ENCODE measurements around the gene PDE1A. TPM values are rescaled to one million over a fixed set of nuclear protein-coding genes. Genes with fewer than 3 reads are reported as not detected.

PDE1A gene
- total and polyA plus RNA-seq, 7 donors, result 0.92 to 4.2 (median 1.8) TPM

DNA sequence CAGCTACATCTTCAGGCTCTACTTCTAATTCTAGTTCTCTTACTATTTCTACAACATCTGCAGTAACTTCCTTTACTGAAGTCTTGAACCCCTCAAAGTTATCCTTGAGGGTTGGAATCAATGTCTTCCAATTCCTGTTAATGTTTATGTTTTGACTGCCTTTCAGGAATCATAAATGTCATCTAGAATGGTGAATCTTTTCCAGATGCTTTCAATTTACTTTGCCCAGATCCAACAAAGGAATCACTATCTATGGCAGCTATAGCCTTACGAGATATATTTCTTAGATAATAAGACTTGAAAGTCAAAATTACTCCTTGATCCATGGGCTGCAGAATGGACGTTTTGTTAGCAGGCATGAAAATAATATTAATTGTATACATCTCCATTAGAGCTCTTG lies 123.9 kb downstream of the PDE1A start:
- Histone ChIP-seq H3K4me1 (no peaks in the 10 kb centered on the region), H3K27ac (no peak overlapping the region), H3K36me3 (ENCODE audit: insufficient read depth in 1 of 2, low read depth in 1 of 2) (no peaks in the 10 kb centered on the region), H3K4me3 (no peak overlapping the region), H3K9me3 (no peaks in the 10 kb centered on the region), H3K27me3 (ENCODE audit: insufficient read depth in 3 of 3, low read length in 2 of 3) (no peaks in the 10 kb centered on the region)
- no peak for DNase-seq
- WGBS, 3 donors, result 65 to 77% (median 72%) methylated on average over 2 of the region's 2 CpGs
- no peak for ATAC-seq
- TF ChIP-seq, protein P1, sequence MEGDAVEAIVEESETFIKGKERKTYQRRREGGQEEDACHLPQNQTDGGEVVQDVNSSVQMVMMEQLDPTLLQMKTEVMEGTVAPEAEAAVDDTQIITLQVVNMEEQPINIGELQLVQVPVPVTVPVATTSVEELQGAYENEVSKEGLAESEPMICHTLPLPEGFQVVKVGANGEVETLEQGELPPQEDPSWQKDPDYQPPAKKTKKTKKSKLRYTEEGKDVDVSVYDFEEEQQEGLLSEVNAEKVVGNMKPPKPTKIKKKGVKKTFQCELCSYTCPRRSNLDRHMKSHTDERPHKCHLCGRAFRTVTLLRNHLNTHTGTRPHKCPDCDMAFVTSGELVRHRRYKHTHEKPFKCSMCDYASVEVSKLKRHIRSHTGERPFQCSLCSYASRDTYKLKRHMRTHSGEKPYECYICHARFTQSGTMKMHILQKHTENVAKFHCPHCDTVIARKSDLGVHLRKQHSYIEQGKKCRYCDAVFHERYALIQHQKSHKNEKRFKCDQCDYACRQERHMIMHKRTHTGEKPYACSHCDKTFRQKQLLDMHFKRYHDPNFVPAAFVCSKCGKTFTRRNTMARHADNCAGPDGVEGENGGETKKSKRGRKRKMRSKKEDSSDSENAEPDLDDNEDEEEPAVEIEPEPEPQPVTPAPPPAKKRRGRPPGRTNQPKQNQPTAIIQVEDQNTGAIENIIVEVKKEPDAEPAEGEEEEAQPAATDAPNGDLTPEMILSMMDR (IDR thresholded peaks at IDR 0.05), result no peak
- intact Hi-C loops (cut with DNase I), result no loop called here

DNA sequence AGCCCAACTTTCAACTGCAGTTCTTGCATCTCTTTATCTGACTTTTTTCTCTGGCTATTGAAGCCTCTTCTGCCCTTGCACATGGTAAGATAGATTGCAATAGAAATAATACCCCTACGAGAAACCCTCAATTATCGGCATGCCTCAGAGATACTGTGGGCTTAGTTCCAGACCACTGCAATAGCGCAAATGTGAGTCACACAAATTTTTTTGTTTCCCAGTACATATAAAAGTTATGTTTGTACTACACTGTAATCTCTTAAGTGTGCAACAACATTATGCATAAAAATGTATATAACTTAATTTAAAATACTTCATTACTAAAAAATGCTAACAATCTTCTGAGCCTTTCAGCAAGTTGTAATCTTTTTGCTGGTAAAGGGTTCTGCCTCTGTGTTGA lies 124.7 kb downstream of the PDE1A start:
- no peaks in the 10 kb centered on the region for H3K9me3 ChIP-seq
- no peak for ATAC-seq
- H3K4me1 ChIP-seq, result no peaks in the 10 kb centered on the region
- WGBS, 3 donors, result 69 to 80% (median 70%) methylated on average over 3 of the region's 3 CpGs
- intact Hi-C loops (cut with DNase I), result no loop called here
- H3K27ac ChIP-seq, result no peak overlapping the region
- TF ChIP-seq, protein P1 (IDR thresholded peaks at IDR 0.05), result no peak
- DNase-seq, result no peak
- H3K27me3 ChIP-seq (ENCODE audit: insufficient read depth in 3 of 3, low read length in 2 of 3), result no peaks in the 10 kb centered on the region
- no peak overlapping the region for H3K4me3 ChIP-seq
- no peaks in the 10 kb centered on the region for H3K36me3 ChIP-seq (ENCODE audit: insufficient read depth in 1 of 2, low read depth in 1 of 2)

DNA sequence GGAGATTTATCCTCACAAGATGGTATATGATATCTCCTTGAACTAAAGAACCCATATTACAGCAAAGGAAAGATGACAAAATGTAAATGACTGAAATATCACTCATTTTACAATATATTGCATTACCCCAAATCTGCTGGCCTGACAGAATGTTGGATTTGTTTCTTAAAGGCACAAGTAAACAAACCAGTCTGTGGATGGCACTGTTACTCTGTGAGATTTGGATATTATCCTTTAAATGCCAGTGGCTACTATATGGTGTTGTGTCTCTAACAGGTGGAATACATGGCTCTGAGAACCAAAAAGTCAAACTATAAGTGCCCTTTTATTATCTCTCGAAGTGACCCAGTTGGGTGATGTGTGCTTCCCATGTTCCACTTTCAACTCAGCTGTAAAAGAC lies 125.7 kb downstream of the PDE1A start:
- no peaks in the 10 kb centered on the region for H3K36me3 ChIP-seq (ENCODE audit: insufficient read depth in 1 of 2, low read depth in 1 of 2)
- no peaks in the 10 kb centered on the region for H3K27me3 ChIP-seq (ENCODE audit: insufficient read depth in 3 of 3, low read length in 2 of 3)
- H3K27ac ChIP-seq, result no peak overlapping the region
- ATAC-seq (no peak), DNase-seq (no peak)
- H3K4me3 ChIP-seq, result no peak overlapping the region
- intact Hi-C loops (cut with DNase I), result no loop called here
- H3K4me1 ChIP-seq, result no peaks in the 10 kb centered on the region
- whole genome bisulfite sequencing, 3 donors, result 52 to 72% (median 54%) methylated on average over 1 of the region's 1 CpG
- TF ChIP-seq, protein P1 (IDR thresholded peaks at IDR 0.05), result no peak
- no peaks in the 10 kb centered on the region for H3K9me3 ChIP-seq

DNA sequence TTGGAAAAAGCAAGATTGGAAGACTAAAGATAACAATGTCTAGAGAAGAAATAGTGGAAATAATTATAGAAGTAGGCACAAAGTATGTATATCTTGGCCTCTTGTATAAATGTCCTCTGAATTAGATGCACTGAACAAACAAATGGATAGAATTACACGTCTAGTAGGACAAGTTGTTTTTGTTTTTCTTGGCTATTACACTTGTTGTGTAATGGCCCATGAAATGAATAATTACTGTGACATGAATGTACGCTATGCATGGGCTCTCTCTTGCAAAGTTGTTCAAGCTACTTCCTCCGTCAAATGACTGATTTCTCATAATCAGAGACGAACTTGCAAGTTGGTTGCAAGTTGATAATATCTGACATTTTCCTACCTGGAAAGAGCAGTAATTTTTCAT lies 126.2 kb downstream of the PDE1A start:
- Histone ChIP-seq H3K36me3 (ENCODE audit: insufficient read depth in 1 of 2, low read depth in 1 of 2) (no peaks in the 10 kb centered on the region), H3K27ac (no peak overlapping the region), H3K27me3 (ENCODE audit: insufficient read depth in 3 of 3, low read length in 2 of 3) (no peaks in the 10 kb centered on the region), H3K9me3 (no peaks in the 10 kb centered on the region), H3K4me1 (no peaks in the 10 kb centered on the region), H3K4me3 (no peak overlapping the region)
- ATAC-seq, result no peak
- intact Hi-C loops (cut with DNase I), result no loop called here
- no peak for DNase-seq
- 25 to 47% (median 34%) methylated on average over 4 of the region's 4 CpGs for WGBS, 3 donors
- TF ChIP-seq, protein P1 (IDR thresholded peaks at IDR 0.05), result no peak

DNA sequence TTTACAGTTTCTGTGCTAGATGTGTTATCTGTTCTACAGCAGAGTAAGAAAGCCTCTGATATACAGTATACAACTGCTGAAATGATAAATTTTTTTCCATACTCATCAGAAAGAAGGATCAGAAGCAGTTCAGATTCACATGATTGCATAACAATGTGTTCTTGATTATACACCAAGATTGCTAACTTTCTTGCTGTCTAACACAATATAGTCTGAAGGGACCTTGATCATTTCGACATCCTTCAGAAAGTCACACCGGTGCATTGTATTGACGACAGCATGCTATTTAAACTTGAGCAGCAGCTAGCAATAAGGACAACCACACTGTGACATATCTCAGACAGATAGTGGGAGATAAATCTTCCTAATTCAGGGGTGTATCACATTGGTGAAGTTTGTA lies 127.2 kb downstream of the PDE1A start:
- no peak overlapping the region for H3K4me3 ChIP-seq
- no peaks in the 10 kb centered on the region for H3K27me3 ChIP-seq (ENCODE audit: insufficient read depth in 3 of 3, low read length in 2 of 3)
- TF ChIP-seq, protein P1 (IDR thresholded peaks at IDR 0.05), result no peak
- 95 to 98% (median 96%) methylated on average over 3 of the region's 3 CpGs for WGBS, 3 donors
- no peak overlapping the region for H3K27ac ChIP-seq
- no peaks in the 10 kb centered on the region for H3K4me1 ChIP-seq
- no peaks in the 10 kb centered on the region for H3K9me3 ChIP-seq
- H3K36me3 ChIP-seq (ENCODE audit: insufficient read depth in 1 of 2, low read depth in 1 of 2), result no peaks in the 10 kb centered on the region
- DNase-seq (no peak), ATAC-seq (no peak)
- intact Hi-C loops (cut with DNase I), result no loop called here
